ENCODE results near the gene LSAMP. TPM values are rescaled to one million over a fixed set of nuclear protein-coding genes. Genes with fewer than 3 reads are reported as not detected.

The LSAMP gene
- total and polyA plus RNA-seq, 2 donors (not counting 1 experiment from before 2014, with no cell fraction given): not detected

DNA sequence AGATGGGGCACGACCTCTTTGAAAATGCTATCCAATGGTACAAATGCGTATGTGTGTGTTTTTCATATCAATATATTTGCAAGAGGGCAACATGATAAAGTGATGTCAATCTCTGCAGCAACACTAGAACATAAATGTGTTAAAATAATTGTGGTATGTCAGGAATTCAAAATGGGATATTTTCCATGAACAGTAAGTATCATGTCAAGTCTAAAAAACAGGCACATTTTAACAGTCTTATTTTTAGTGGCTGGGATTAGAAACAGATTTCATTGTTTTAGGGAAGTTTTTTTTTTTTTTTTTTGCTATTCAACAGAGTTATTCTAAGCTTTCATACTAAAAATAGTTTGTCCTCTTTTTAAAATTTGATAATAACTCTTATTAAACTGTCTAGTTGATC is 612.2 kb downstream of the LSAMP start:
- Histone ChIP-seq H3K9ac (ENCODE audit: low read length) (no peak overlapping the region), H3K27me3 (replicated peaks in 1 of 4; ENCODE audit: control extremely low read depth in 1 of 4, control insufficient read depth in 3 of 4, insufficient read depth in 4 of 4, low read length in 3 of 4) (peaks cover 0 to 11% (median 8%) of the 10 kb centered on the region in 4 experiments), H3K27ac (ENCODE audit: low read length in 2 of 2) (no peak overlapping the region), H4K20me1 (ENCODE audit: control insufficient read depth, insufficient read depth, low read length, poor library complexity, severe bottlenecking) (no peaks in the 10 kb centered on the region), H3K79me2 (ENCODE audit: control insufficient read depth, insufficient read depth, low read length) (no peaks in the 10 kb centered on the region), H3K36me3 (replicated peaks in 1 of 2; ENCODE audit: control extremely low read depth in 1 of 2, control insufficient read depth in 1 of 2, extremely low read depth in 1 of 2, insufficient read depth in 2 of 2, low read length in 1 of 2) (no peaks in the 10 kb centered on the region), H3K4me3 (ENCODE audit: control extremely low read depth in 1 of 5, extremely low read depth in 1 of 5, insufficient read depth in 1 of 5, low read depth in 2 of 5, low read length in 4 of 5) (no peak overlapping the region), H2AFZ (ENCODE audit: insufficient read depth, low read depth, low read length, poor library complexity, severe bottlenecking) (no peak overlapping the region), H3K4me1 (ENCODE audit: control insufficient read depth in 2 of 2, insufficient read depth in 2 of 2, low read length in 2 of 2) (no peaks in the 10 kb centered on the region), H3K4me2 (replicated peaks; ENCODE audit: low read depth, low read length, poor library complexity, severe bottlenecking) (no peak overlapping the region), H3K9me3 (ENCODE audit: control extremely low read depth in 1 of 3, control insufficient read depth in 2 of 3, insufficient read depth in 1 of 3, low read length in 2 of 3) (no peaks in the 10 kb centered on the region)
- no peaks in the 10 kb centered on the region for H3K9me3 Mint-ChIP-seq (ENCODE audit: insufficient read depth)
- TF ChIP-seq, protein P1, sequence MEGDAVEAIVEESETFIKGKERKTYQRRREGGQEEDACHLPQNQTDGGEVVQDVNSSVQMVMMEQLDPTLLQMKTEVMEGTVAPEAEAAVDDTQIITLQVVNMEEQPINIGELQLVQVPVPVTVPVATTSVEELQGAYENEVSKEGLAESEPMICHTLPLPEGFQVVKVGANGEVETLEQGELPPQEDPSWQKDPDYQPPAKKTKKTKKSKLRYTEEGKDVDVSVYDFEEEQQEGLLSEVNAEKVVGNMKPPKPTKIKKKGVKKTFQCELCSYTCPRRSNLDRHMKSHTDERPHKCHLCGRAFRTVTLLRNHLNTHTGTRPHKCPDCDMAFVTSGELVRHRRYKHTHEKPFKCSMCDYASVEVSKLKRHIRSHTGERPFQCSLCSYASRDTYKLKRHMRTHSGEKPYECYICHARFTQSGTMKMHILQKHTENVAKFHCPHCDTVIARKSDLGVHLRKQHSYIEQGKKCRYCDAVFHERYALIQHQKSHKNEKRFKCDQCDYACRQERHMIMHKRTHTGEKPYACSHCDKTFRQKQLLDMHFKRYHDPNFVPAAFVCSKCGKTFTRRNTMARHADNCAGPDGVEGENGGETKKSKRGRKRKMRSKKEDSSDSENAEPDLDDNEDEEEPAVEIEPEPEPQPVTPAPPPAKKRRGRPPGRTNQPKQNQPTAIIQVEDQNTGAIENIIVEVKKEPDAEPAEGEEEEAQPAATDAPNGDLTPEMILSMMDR (IDR thresholded peaks at IDR 0.05): no peak
- TF ChIP-seq EZH2 (IDR thresholded peaks at IDR 0.05; ENCODE audit: borderline replicate concordance, insufficient read depth, low read depth, low read length, poor library complexity, severe bottlenecking): no peak
- WGBS (ENCODE audit: insufficient coverage): no CpG with 5 or more reads among the region's 2 CpGs
- intact Hi-C loops (cut with micrococcal nuclease): no loop called here
- H3K4me3 Mint-ChIP-seq: no peak overlapping the region
- DNase-seq (no peak), ATAC-seq (ENCODE audit: low read depth) (no peak)
- CTCF ChIA-PET: interaction anchor here (1.7 to 5.9 kb wide), 2 partner anchors 9 to 14 kb away, joined by 5 to 29 read pairs; no protein-coding TSS in a partner anchor
- H3K4me1 Mint-ChIP-seq: no peaks in the 10 kb centered on the region
- H3K27ac Mint-ChIP-seq: no peak overlapping the region
- POLR2A ChIA-PET: no interaction called here
- peaks cover 16% of the 10 kb centered on the region for H3K27me3 Mint-ChIP-seq

DNA sequence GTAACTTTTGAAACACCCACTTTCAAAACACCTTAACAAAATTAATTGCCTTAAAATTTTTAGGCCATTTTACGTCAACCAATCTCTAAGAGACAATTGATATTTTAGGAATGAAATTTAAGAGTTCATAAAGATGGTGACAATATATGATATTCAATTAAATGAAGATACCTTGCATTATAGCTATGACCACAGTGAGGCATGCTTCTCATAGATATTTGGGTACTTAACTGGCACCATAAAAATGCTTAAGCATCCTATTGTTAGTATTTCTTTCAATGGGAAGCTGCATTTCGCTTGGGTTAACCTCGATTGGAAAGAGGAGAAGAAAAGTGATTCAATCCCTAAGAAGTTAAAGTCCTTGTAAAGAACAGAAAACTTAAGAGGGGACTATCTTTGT is 613.0 kb downstream of the LSAMP start:
- Histone ChIP-seq H2AFZ (ENCODE audit: insufficient read depth, low read depth, low read length, poor library complexity, severe bottlenecking) (no peak overlapping the region), H3K9me3 (ENCODE audit: control extremely low read depth in 1 of 3, control insufficient read depth in 2 of 3, insufficient read depth in 1 of 3, low read length in 2 of 3) (no peaks in the 10 kb centered on the region), H3K79me2 (ENCODE audit: control insufficient read depth, insufficient read depth, low read length) (no peaks in the 10 kb centered on the region), H3K4me1 (ENCODE audit: control insufficient read depth in 2 of 2, insufficient read depth in 2 of 2, low read length in 2 of 2) (no peaks in the 10 kb centered on the region), H4K20me1 (ENCODE audit: control insufficient read depth, insufficient read depth, low read length, poor library complexity, severe bottlenecking) (no peaks in the 10 kb centered on the region), H3K27ac (ENCODE audit: low read length in 2 of 2) (no peak overlapping the region), H3K27me3 (replicated peaks in 1 of 4; ENCODE audit: control extremely low read depth in 1 of 4, control insufficient read depth in 3 of 4, insufficient read depth in 4 of 4, low read length in 3 of 4) (peaks cover 0 to 11% (median 8%) of the 10 kb centered on the region in 4 experiments), H3K4me3 (ENCODE audit: control extremely low read depth in 1 of 5, extremely low read depth in 1 of 5, insufficient read depth in 1 of 5, low read depth in 2 of 5, low read length in 4 of 5) (no peak overlapping the region), H3K36me3 (replicated peaks in 1 of 2; ENCODE audit: control extremely low read depth in 1 of 2, control insufficient read depth in 1 of 2, extremely low read depth in 1 of 2, insufficient read depth in 2 of 2, low read length in 1 of 2) (no peaks in the 10 kb centered on the region), H3K4me2 (replicated peaks; ENCODE audit: low read depth, low read length, poor library complexity, severe bottlenecking) (no peak overlapping the region), H3K9ac (ENCODE audit: low read length) (no peak overlapping the region)
- ChIA-PET CTCF (interaction anchor here (1.7 to 5.9 kb wide), 3 partner anchors 9 to 17 kb away, joined by 5 to 29 read pairs (median 7); no protein-coding TSS in a partner anchor), POLR2A (no interaction called here)
- Mint-ChIP-seq H3K4me1 (no peaks in the 10 kb centered on the region), H3K27ac (no peak overlapping the region), H3K27me3 (peaks cover 22% of the 10 kb centered on the region), H3K9me3 (ENCODE audit: insufficient read depth) (no peaks in the 10 kb centered on the region), H3K4me3 (no peak overlapping the region)
- ATAC-seq (ENCODE audit: low read depth) (no peak), DNase-seq (no peak)
- intact Hi-C loops (cut with micrococcal nuclease): no loop called here
- 100% methylated on average over 1 of the region's 3 CpGs for WGBS (ENCODE audit: insufficient coverage)
- TF ChIP-seq, protein P1 (IDR thresholded peaks at IDR 0.05): no peak
- no peak for TF ChIP-seq EZH2 (IDR thresholded peaks at IDR 0.05; ENCODE audit: borderline replicate concordance, insufficient read depth, low read depth, low read length, poor library complexity, severe bottlenecking)
